Ascending aorta (tissue), 2 donors: ENCODE data around the gene NR1H4. TPM values are rescaled to one million over a fixed set of nuclear protein-coding genes. Genes with fewer than 3 reads are reported as not detected.
"Not testable (repeated sequence)": the region's sequence is repeated elsewhere in the genome, so short reads cannot be mapped to it uniquely, and the experiment has no call there.

Experiments
- DNase-seq, 2 donors: peaks; one replicate each; pipeline ENCODE4 v3.0.0-alpha.2; 2019; ENCODE audit warnings: low spot score in 2 of 2
- H3K27ac ChIP-seq, 2 donors: fragments of 200-600 bp; sonication (generic); one replicate each; pipeline ENCODE4 v1.5.1; 2016 to 2017; ENCODE audit warnings: mild to moderate bottlenecking in 1 of 2
- H3K27me3 ChIP-seq: fragments of 200-600 bp; sonication (generic); one replicate; pipeline ENCODE4 v1.5.1; 2017
- H3K36me3 ChIP-seq, 2 donors: fragments of 200-600 bp; sonication (generic); one replicate each; pipeline ENCODE4 v1.5.1; 2016
- H3K4me1 ChIP-seq, 2 donors: fragments of 200-600 bp; sonication (generic); one replicate each; pipeline ENCODE4 v1.5.1; 2016 to 2017; ENCODE audit warnings: mild to moderate bottlenecking in 1 of 2
- H3K4me3 ChIP-seq, 2 donors: fragments of 200-600 bp; sonication (generic); one replicate each; pipeline ENCODE4 v1.5.1; 2016 to 2017; ENCODE audit warnings: mild to moderate bottlenecking in 1 of 2
- H3K9me3 ChIP-seq, 2 donors: fragments of 200-600 bp; sonication (generic); one replicate each; pipeline ENCODE4 v1.5.1; 2016
- CTCF ChIP-seq, 3 experiments: fragments of 200-600 bp in 2 of 3; fragments of 450-650 bp in 1 of 3; sonication (generic) in 2 of 3; IDR thresholded peaks; one replicate each; pipeline ENCODE4 v1.5.1; 2016 to 2019; ENCODE audit warnings: antibody characterized with exemption in 3 of 3, mild to moderate bottlenecking in 1 of 3, moderate library complexity in 1 of 3
- intact Hi-C: fragments of 100-400 bp; cut with DNase I; formaldehyde crosslinking; loops from one replicate; pipeline ENCODE4 v1.15.1; 2023
- total RNA-seq: library from RNA; depleted of rRNA; stranded (reverse); fragments of >200 nt; gene quantifications from one replicate; pipeline ENCODE4 v1.1.0, GENCODE V29; 2016

Gene NR1H4
- total RNA-seq, 1 donor from 2014 or later: 0.32 TPM

- intact Hi-C loops: no loop called here
- no peaks in the 10 kb centered on the region for H3K4me1 ChIP-seq
- DNase-seq: no peak
- H3K9me3 ChIP-seq: no peaks in the 10 kb centered on the region
- H3K4me3 ChIP-seq: no peak overlapping the region
- no peaks in the 10 kb centered on the region for H3K36me3 ChIP-seq
- no peaks in the 10 kb centered on the region for H3K27me3 ChIP-seq
- no peak overlapping the region for H3K27ac ChIP-seq
- TF ChIP-seq CTCF (IDR thresholded peaks at IDR 0.05): no peak
These were observed 70.5 kb downstream of the NR1H4 start for GRCh38 chr12:100544165-100544564.

GRCh38 chr12:100545092-100545491 is 71.4 kb downstream of the NR1H4 start:
- H3K4me3 ChIP-seq: no peak overlapping the region
- TF ChIP-seq CTCF (IDR thresholded peaks at IDR 0.05): no peak

GRCh38 chr12:100553936-100554335 is 80.3 kb downstream of the NR1H4 start:
- Histone ChIP-seq H3K27ac (no peak overlapping the region), H3K4me3 (no peak overlapping the region), H3K27me3 (no peaks in the 10 kb centered on the region), H3K36me3 (no peaks in the 10 kb centered on the region), H3K4me1 (no peaks in the 10 kb centered on the region), H3K9me3 (no peaks in the 10 kb centered on the region)
- intact Hi-C loops: no loop called here
- TF ChIP-seq CTCF (IDR thresholded peaks at IDR 0.05): no peak
- DNase-seq: no peak

More at GRCh38 chr12:100545092-100545491, 71.4 kb downstream of the NR1H4 start:
- intact Hi-C loops: no loop called here
- Histone ChIP-seq H3K27me3 (no peaks in the 10 kb centered on the region), H3K9me3 (no peaks in the 10 kb centered on the region), H3K4me1 (no peaks in the 10 kb centered on the region), H3K36me3 (no peaks in the 10 kb centered on the region), H3K27ac (no peak overlapping the region)
- DNase-seq: no peak

GRCh38 chr12:100554608-100555077 is 81.0 kb downstream of the NR1H4 start:
- no peaks in the 10 kb centered on the region for H3K9me3 ChIP-seq
- no peak overlapping the region for H3K27ac ChIP-seq
- DNase-seq: no peak
- H3K4me3 ChIP-seq: no peak overlapping the region
- H3K27me3 ChIP-seq: no peaks in the 10 kb centered on the region
- peak; percentile 52 to 70 (median 61) for TF ChIP-seq CTCF (IDR thresholded peaks at IDR 0.05)
- H3K4me1 ChIP-seq: no peaks in the 10 kb centered on the region
- intact Hi-C loops: loop anchor here (5.0 kb wide), 1 partner anchor 322 kb away; no protein-coding TSS in a partner anchor
- H3K36me3 ChIP-seq: no peaks in the 10 kb centered on the region

- Histone ChIP-seq H3K36me3 (no peaks in the 10 kb centered on the region), H3K4me3 (no peak overlapping the region), H3K27me3 (no peaks in the 10 kb centered on the region), H3K27ac (no peak overlapping the region), H3K4me1 (no peaks in the 10 kb centered on the region), H3K9me3 (no peaks in the 10 kb centered on the region)
- DNase-seq: no peak
- no peak for TF ChIP-seq CTCF (IDR thresholded peaks at IDR 0.05)
- intact Hi-C loops: loop anchor here (5.0 kb wide), 1 partner anchor 323 kb away; no protein-coding TSS in a partner anchor
These were observed 82.1 kb downstream of the NR1H4 start for GRCh38 chr12:100555722-100556121.

- DNase-seq: no peak
- Histone ChIP-seq H3K4me3 (no peak overlapping the region), H3K36me3 (no peaks in the 10 kb centered on the region), H3K9me3 (no peaks in the 10 kb centered on the region), H3K27me3 (no peaks in the 10 kb centered on the region), H3K4me1 (no peaks in the 10 kb centered on the region), H3K27ac (no peak overlapping the region)
- no peak for TF ChIP-seq CTCF (IDR thresholded peaks at IDR 0.05)
- intact Hi-C loops: loop anchor here (5.0 kb wide), 1 partner anchor 325 kb away; no protein-coding TSS in a partner anchor
These were observed 83.7 kb downstream of the NR1H4 start for GRCh38 chr12:100557357-100557756.

GRCh38 chr12:100559261-100559660 is 85.6 kb downstream of the NR1H4 start:
- intact Hi-C loops: loop anchor here (5.0 kb wide), 1 partner anchor 327 kb away; no protein-coding TSS in a partner anchor
- not testable (repeated sequence) for H3K9me3 ChIP-seq, H3K4me1 ChIP-seq, H3K4me3 ChIP-seq, DNase-seq, H3K27ac ChIP-seq, H3K36me3 ChIP-seq, H3K27me3 ChIP-seq
